GM13977 (cell line): ENCODE results near the gene PPM1H.
"Not testable (repeated sequence)": the region's sequence is repeated elsewhere in the genome, so short reads cannot be mapped to it uniquely, and the experiment has no call there.

ENCODE experiments used
- DNase-seq: peaks from one replicate; pipeline ENCODE4 v3.0.0; 2012; ENCODE audit warnings: low spot score
- in situ Hi-C: fragments of 300-500 bp; cut with MboI; formaldehyde crosslinking; loops from one replicate; pipeline ENCODE4 v1.12.0; 2022; ENCODE audit warnings: low sequenced_read_pairs, low pct_unique_long_range_greater_than_20kb, mixed read lengths, inconsistent platforms; ENCODE audit not compliant: unreplicated experiment
- TF ChIP-seq, protein P1 (sequence below): IDR thresholded peaks from 2 replicates; pipeline ENCODE4 v1.5.1; 2012; ENCODE audit warnings: mild to moderate bottlenecking, control low read depth; ENCODE audit not compliant: insufficient read depth; ENCODE audit errors: extremely low read depth, missing control alignments

The PPM1H gene

DNA sequence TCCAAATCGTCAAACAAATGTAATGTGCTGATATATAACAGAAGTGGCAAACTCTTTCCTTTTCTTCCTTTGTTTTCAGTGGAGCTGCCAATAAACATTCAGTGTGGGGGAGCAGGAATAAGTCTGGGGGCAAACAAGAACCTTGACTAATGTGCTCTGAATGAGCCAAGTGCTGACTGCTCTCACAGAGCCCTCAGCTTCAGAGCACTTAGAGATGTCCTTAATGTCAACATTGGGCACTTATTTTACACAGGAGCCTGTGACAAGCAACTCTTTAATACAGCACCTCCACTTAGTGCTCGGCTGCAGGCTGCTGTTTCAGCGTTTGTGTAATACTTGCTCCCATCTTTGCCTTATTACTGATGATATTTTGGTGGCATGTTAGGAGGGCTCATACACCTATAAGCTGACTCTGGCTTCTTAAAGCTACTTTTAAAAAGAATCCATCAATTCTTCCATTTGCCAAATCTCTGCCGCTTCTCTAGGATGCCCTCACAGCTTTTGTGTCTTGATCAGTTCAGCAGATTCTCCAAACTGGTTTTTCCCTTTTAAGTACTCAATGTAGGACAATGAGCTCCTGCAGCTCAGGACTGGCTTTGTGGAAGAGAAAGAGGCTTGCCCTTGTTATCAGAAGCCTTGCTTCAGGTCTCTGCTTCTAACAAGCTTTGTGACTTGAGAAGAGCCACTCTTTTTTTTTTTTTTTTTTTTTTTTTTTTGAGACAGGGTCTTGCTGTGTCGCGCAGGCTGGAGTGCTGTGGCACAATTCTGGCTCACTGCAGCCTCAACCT lies 261.7 kb downstream of the PPM1H start:
- no peak for DNase-seq
- in situ Hi-C loops = no loop called here
- TF ChIP-seq, protein P1, sequence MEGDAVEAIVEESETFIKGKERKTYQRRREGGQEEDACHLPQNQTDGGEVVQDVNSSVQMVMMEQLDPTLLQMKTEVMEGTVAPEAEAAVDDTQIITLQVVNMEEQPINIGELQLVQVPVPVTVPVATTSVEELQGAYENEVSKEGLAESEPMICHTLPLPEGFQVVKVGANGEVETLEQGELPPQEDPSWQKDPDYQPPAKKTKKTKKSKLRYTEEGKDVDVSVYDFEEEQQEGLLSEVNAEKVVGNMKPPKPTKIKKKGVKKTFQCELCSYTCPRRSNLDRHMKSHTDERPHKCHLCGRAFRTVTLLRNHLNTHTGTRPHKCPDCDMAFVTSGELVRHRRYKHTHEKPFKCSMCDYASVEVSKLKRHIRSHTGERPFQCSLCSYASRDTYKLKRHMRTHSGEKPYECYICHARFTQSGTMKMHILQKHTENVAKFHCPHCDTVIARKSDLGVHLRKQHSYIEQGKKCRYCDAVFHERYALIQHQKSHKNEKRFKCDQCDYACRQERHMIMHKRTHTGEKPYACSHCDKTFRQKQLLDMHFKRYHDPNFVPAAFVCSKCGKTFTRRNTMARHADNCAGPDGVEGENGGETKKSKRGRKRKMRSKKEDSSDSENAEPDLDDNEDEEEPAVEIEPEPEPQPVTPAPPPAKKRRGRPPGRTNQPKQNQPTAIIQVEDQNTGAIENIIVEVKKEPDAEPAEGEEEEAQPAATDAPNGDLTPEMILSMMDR = no peak

DNA sequence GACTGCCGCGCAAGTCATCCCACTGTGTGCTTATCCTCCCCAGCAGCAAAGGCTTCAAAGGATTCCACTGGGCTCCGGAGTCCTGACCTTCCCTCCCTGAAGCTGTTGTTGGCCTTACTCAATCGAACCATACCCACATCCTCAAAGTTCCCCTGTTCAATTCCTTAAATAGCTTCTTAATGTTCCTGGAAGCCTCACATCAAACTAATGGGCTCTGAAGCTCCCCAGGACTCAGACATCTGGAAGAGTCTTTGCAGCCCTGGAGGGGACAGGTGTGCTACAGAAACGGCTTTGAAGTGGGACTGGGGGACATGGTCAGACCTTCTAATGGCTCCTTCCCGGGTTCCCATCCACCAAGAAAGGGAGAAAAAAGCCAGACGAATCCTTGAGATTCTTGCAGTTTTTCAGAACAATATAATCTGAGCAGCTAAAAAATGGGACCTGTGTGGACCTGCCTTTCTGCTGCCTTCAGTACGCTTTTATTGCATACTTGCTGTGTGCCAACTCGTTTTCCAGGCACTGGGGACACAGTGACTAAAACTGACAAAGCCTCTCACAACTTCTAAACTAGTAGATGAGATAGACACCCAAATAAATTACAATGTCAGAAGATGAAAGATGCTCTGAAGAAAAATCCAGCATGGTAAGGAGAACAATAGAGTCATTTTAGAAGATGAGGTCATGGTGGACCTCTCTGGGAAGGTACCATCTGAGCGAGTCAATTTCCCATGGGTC lies 263.8 kb downstream of the PPM1H start:
- TF ChIP-seq, protein P1 = no peak
- DNase-seq = no peak
- in situ Hi-C loops = no loop called here

DNA sequence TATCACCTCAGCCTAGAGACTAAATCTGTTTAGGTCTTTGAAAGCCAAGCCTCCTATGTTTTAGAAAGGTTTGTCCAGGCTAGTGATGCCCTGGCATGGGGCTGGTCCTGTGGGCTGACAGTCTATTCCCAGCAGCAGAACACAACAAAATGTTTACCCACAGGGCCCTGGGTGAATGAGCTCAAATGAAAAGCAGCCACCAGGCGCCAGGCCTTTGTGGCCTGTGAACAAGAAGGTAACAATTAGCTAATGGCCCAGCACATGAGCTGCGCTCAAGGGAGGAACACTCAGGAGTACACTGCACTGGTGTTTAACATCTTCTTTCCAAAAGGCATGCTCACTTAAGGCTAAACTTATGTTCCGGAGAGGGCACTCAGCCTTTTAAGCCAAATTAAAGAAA lies 266.2 kb downstream of the PPM1H start:
- in situ Hi-C loops = no loop called here

DNA sequence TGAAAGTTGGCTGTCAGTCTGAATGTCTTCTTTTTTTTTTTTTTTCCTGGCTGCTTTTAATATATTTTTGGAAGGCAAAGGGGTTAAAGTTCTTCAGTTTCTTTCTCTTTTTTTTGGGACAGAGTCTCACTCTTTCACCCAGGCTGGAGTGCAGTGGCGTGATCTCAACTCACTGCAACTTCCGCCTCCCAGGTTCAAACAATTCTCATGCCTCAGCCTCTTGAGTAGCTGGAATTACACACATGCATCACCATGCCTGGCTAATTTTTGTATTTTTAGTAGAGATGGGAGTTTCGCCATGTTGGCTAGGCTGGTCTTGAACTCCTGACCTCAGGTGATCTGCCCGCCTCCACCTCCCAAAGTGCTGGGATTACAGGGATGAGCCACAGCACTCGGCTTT lies 270.0 kb downstream of the PPM1H start:
- DNase-seq, in situ Hi-C loops: not testable (repeated sequence)

More for the DNA sequence above, 266.2 kb downstream of the PPM1H start:
- no peak for DNase-seq
- TF ChIP-seq, protein P1 = no peak

DNA sequence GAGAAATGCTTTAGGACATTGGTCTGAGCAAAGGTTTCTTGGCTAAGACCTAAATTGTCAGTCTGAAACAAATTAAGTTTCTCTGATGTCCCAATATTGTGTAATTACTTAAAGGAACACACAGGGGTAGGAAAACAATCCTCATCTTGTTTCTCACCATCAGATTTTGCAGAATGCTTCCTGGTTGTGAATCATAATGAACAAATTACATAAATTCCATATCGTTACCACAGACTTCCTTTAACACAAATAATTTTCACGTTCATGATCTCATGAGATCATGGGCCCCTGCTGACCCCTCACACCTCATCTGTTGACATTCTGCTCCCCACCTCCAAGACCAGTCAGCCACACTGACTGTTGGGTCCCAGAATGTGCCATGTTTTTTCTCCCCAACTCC lies 274.2 kb downstream of the PPM1H start:
- in situ Hi-C loops = no loop called here
- DNase-seq = no peak
- TF ChIP-seq, protein P1 = no peak

DNA sequence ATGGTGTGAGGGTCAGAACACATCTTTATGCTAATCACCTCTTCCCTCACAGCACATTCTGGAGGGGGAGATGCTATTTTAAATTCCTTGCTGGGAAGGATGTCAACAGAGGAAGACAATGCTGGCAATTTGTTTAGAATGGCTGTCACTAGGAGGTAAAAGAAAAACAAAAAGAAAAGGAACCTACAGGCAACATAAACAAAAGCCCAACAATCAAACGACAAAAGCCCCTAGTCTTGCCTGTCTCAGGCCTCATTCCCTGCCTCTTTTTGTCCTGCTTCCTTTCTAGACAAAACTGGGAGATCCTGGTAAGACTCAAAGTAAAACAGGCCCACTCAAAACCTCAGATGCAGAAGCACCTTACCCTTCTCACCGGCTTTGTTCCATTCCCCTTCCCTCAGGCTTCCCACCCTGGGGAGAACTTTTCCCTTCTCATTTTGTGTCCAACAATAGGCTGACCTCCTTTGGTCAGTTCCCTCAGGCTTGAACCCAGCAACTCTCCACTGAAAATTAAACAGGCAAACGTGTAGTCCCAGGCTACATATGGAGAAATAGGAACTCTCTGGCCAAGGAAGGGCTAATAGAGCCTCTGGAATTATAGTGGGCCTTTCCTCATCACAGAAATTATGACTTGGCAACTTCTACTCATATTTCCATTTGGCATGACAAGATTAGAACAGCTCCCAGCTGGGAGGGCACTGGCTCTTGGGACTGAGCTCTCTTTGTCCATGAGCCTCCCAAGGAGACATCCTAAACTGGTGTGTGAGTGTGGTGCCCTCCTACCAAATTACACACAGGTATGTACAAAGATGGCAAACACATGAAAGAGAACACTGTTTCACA lies 275.3 kb downstream of the PPM1H start:
- no peak for DNase-seq
- in situ Hi-C loops = no loop called here
- TF ChIP-seq, protein P1 = no peak
